HCT116 (cell line): Measurements from ENCODE around the gene FOXM1.

Source experiments
- CEBPB ChIP-seq: IDR thresholded peaks from 2 replicates; pipeline ENCODE4 v1.6.1; 2012; ENCODE audit warnings: low read depth
- CTCF ChIP-seq, 3 experiments: fragments of 200-600 bp in 1 of 3; sonication (generic) in 1 of 3; IDR thresholded peaks in 2 of 3; conservative IDR thresholded peaks in 1 of 3; 2 replicates each; pipeline ENCODE4 v1.5.1; 2012 to 2017; ENCODE audit warnings: low read depth in 2 of 3, low read length in 2 of 3, antibody characterized with exemption in 1 of 3, borderline replicate concordance in 1 of 3, control low read depth in 1 of 3, mild to moderate bottlenecking in 1 of 3, mixed read lengths in 1 of 3, mixed run types in 1 of 3, moderate library complexity in 1 of 3; ENCODE audit not compliant: insufficient read depth in 1 of 3
- EZH2 ChIP-seq: fragments of 200-600 bp; sonication (generic); IDR thresholded peaks from 2 replicates; pipeline ENCODE4 v1.6.1; 2017; ENCODE audit warnings: antibody characterized with exemption, mixed run types
- POLR2A ChIP-seq: IDR thresholded peaks from 2 replicates; pipeline ENCODE4 v1.7.0; 2011; ENCODE audit warnings: borderline replicate concordance; ENCODE audit not compliant: insufficient read depth, insufficient read length; ENCODE audit errors: extremely low read depth
- POLR2AphosphoS5 ChIP-seq: IDR thresholded peaks from 2 replicates; pipeline ENCODE4 v1.6.1; 2011; ENCODE audit warnings: mild to moderate bottlenecking, low read depth, low read length, moderate library complexity
- ZNF274 ChIP-seq: fragments of 200-500 bp; sonication (Bioruptor generic); IDR thresholded peaks from 2 replicates; pipeline ENCODE4 v1.6.1; 2014; ENCODE audit warnings: mild to moderate bottlenecking, low read depth, low read length, inconsistent platforms

- no peak for TF ChIP-seq POLR2A
- TF ChIP-seq POLR2AphosphoS5, result no peak
- no peak for TF ChIP-seq EZH2
- no peak for TF ChIP-seq ZNF274
- no peak for TF ChIP-seq CEBPB
- no peak for TF ChIP-seq CTCF (IDR thresholded peaks at IDR 0.05 in 2 of 3, conservative IDR thresholded peaks at IDR 0.05 in 1 of 3; ENCODE audit: borderline replicate concordance in 1 of 3, insufficient read depth in 1 of 3, low read depth in 2 of 3, low read length in 2 of 3)
Measured at GRCh38 chr12:2892246-2892645, 15.3 kb upstream of the FOXM1 start.
